Body of pancreas (tissue), 4 donors: ENCODE data around the gene FOXC1.

Experiments used
- POLR2A ChIP-seq, 3 donors: fragments of 450-650 bp; IDR thresholded peaks; one replicate each; pipeline ENCODE4 v1.6.1; 2016; ENCODE audit warnings: antibody characterized with exemption in 3 of 3, mild to moderate bottlenecking in 2 of 3
- TF ChIP-seq, protein P1 (sequence below), 7 experiments: fragments of 450-650 bp in 4 of 7; fragments of 200-600 bp in 3 of 7; sonication (generic) in 3 of 7; IDR thresholded peaks; one replicate each; pipeline ENCODE4 v1.5.1; 2016 to 2019; ENCODE audit warnings: antibody characterized with exemption in 7 of 7

DNA sequence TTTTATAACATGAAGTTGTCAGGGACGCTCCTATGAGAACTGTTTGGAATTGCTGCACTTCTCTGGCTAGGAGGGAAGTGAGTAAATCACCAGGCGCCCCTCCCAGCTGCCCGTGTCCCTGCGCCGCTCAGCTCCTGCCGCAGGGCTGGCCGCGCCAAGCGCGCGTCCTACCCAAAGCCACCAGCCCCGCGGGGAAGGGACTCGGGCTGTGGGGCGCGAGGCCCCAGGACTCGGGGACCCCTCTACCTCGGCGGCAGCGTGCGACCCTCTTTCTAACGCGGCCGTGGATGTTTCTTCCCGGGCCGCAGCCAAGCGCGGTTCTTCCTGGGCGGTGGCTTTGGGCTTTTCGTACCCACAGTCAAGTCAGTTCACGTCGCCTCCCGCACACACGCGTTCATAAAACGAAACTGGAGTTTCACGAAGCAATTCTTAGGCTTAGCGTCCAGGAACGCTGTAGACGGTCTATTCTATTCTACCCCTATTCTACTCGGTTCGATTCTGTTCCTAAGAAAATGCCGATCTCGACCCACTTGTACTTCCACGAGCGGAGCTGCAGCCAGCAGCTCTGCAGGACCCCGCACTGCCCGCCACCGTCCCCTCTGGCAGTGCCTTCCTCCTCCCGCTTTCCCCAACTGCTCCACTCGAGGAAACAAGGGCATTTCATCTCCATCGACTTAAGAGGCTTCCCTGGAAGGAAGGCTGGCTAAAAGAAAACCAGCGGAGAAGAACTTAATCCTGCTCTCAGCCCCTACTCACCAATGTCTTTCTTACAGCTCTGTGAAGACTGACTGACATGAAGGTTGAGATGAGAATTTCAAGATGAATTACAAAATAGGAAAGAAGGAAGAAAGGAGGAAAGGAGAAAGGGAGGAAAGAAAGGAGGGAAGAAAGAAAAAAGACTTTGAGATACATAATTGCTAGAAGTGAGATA is 15.4 kb downstream of the FOXC1 start:
- TF ChIP-seq, protein P1, sequence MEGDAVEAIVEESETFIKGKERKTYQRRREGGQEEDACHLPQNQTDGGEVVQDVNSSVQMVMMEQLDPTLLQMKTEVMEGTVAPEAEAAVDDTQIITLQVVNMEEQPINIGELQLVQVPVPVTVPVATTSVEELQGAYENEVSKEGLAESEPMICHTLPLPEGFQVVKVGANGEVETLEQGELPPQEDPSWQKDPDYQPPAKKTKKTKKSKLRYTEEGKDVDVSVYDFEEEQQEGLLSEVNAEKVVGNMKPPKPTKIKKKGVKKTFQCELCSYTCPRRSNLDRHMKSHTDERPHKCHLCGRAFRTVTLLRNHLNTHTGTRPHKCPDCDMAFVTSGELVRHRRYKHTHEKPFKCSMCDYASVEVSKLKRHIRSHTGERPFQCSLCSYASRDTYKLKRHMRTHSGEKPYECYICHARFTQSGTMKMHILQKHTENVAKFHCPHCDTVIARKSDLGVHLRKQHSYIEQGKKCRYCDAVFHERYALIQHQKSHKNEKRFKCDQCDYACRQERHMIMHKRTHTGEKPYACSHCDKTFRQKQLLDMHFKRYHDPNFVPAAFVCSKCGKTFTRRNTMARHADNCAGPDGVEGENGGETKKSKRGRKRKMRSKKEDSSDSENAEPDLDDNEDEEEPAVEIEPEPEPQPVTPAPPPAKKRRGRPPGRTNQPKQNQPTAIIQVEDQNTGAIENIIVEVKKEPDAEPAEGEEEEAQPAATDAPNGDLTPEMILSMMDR (IDR thresholded peaks at IDR 0.05), result no peak
- TF ChIP-seq POLR2A (IDR thresholded peaks at IDR 0.05), result no peak
